ENCODE data around the gene SMCR8. TPM values are rescaled to one million over a fixed set of nuclear protein-coding genes. Genes with fewer than 3 reads are reported as not detected.

The SMCR8 gene
- total and polyA plus RNA-seq, 2 donors (not counting 3 experiments of a cell fraction or from before 2014, with no cell fraction given) = 9.5 to 17.6 TPM

DNA sequence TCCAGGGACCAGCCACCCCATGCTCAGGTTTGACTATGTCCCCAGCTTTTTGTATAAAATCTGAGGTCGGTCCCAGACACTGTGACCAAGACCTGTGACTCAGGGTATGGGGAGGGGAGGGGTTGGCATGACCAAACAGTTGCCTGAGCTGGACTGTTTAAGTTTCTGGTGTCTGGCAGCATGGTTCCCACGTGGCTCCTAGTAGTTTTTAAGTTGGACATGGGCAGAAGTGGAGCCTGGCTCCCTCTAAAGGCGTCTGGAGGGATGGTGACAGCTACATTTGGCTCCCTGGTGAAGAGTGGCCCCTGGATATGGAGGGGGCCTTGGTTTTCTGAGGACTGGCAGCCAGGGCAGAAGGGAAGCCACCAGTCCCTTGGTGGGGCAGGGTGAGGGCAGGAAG lies 7.9 kb downstream of the SMCR8 start:
- H3K36me3 ChIP-seq (ENCODE audit: control insufficient read depth in 2 of 2, extremely low read depth in 1 of 2, insufficient read depth in 2 of 2, low read length in 2 of 2) = peaks cover 3 to 41% of the 10 kb centered on the region in 2 experiments
- peaks cover 4% of the 10 kb centered on the region for H3K4me1 ChIP-seq (ENCODE audit: control insufficient read depth, extremely low read depth, insufficient read depth, low read length)
- no peaks in the 10 kb centered on the region for H3K9me1 ChIP-seq (replicated peaks; ENCODE audit: control insufficient read depth, extremely low read depth, insufficient read depth, low read length)
- DNase-seq (ENCODE audit: low read depth, low spot score) (no peak), FAIRE-seq (no peak)
- no TSS peak for BruUV-seq (replicated peaks)
- TF ChIP-seq MAX (IDR thresholded peaks at IDR 0.05; ENCODE audit: insufficient read depth, insufficient read length) (no peak), GATA2 (IDR thresholded peaks at IDR 0.05; ENCODE audit: insufficient read depth, insufficient read length, low read depth, low read length) (no peak), POLR2AphosphoS5 (IDR thresholded peaks at IDR 0.05; ENCODE audit: insufficient read depth, low read depth, low read length) (no peak), JUN (IDR thresholded peaks at IDR 0.05; ENCODE audit: borderline replicate concordance, insufficient read depth, insufficient read length, low read depth) (no peak), FOS (IDR thresholded peaks at IDR 0.05; ENCODE audit: borderline replicate concordance, insufficient read depth, low read length) (no peak), MYC (IDR thresholded peaks at IDR 0.05; ENCODE audit: low read depth, low read length) (no peak), EZH2 (IDR thresholded peaks at IDR 0.05; ENCODE audit: borderline replicate concordance, low read depth, low read length, severe bottlenecking) (no peak), POLR2A (IDR thresholded peaks at IDR 0.05; ENCODE audit: low read depth, low read length) (no peak)
- TF ChIP-seq, protein P1, sequence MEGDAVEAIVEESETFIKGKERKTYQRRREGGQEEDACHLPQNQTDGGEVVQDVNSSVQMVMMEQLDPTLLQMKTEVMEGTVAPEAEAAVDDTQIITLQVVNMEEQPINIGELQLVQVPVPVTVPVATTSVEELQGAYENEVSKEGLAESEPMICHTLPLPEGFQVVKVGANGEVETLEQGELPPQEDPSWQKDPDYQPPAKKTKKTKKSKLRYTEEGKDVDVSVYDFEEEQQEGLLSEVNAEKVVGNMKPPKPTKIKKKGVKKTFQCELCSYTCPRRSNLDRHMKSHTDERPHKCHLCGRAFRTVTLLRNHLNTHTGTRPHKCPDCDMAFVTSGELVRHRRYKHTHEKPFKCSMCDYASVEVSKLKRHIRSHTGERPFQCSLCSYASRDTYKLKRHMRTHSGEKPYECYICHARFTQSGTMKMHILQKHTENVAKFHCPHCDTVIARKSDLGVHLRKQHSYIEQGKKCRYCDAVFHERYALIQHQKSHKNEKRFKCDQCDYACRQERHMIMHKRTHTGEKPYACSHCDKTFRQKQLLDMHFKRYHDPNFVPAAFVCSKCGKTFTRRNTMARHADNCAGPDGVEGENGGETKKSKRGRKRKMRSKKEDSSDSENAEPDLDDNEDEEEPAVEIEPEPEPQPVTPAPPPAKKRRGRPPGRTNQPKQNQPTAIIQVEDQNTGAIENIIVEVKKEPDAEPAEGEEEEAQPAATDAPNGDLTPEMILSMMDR (IDR thresholded peaks at IDR 0.05; ENCODE audit: extremely low read depth in 1 of 2, insufficient read depth in 1 of 2, low read depth in 1 of 2, low read length in 2 of 2) = no peak
- no peak overlapping the region for H3K27ac ChIP-seq (ENCODE audit: insufficient read depth, low read depth, low read length)
- intact Hi-C loops (cut with micrococcal nuclease) (no loop called here), dilution Hi-C loops (cut with MboI; ENCODE audit: extremely low pct_ligation_motif_present, low sequenced_read_pairs) (no loop called here)
- ChIA-PET POLR2A (no interaction called here), CTCF (interaction anchor here (0.9 to 2.2 kb wide), 3 partner anchors 11 to 87 kb away, joined by 3 to 10 read pairs (median 6); no protein-coding TSS in a partner anchor)
- no peak overlapping the region for H3K4me2 ChIP-seq (ENCODE audit: insufficient read depth, low read length)
- H3K27me3 ChIP-seq (ENCODE audit: control insufficient read depth in 2 of 2, insufficient read depth in 2 of 2, low read length in 2 of 2) = no peaks in the 10 kb centered on the region
- H3K9me3 ChIP-seq (replicated peaks; ENCODE audit: control insufficient read depth, insufficient read depth, low read length) = no peaks in the 10 kb centered on the region
- no peaks in the 10 kb centered on the region for H4K20me1 ChIP-seq (replicated peaks; ENCODE audit: control insufficient read depth, extremely low read depth, insufficient read depth, low read length)
- no peak overlapping the region for H3K4me3 ChIP-seq (replicated peaks in 1 of 3; ENCODE audit: insufficient read depth in 1 of 3, low read depth in 1 of 3, low read length in 3 of 3)
- peaks cover 23% of the 10 kb centered on the region for H3K79me2 ChIP-seq (ENCODE audit: control insufficient read depth, insufficient read depth, low read length)
- H2AFZ ChIP-seq (ENCODE audit: low read depth, low read length) = no peak overlapping the region
- no peak overlapping the region for H3K9ac ChIP-seq (replicated peaks; ENCODE audit: extremely low read depth, insufficient read depth, low read length)
